ENCODE measurements around the gene FOXF1.

DNA sequence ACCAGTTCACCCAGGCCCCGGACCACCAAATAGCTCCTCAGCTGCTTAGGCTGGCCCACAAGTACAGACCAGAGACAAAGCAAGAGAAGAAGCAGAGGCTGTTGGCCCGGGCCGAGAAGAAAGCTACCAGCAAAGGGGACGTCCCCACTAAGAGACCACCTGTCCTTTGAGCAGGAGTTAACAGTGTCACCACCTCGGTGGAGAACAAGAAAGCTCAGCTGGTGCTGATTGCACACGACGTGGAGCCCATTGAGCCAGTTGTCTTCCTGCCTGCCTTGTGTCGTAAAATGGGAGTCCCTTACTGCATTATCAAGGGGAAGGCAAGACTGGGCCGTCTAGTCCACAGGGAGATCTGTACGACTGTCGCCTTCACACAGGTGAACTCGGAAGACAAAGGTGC, 15.4 kb downstream of the FOXF1 start:
- no peak for TF ChIP-seq POLR2A (IDR thresholded peaks at IDR 0.05)
- TF ChIP-seq, protein P1, sequence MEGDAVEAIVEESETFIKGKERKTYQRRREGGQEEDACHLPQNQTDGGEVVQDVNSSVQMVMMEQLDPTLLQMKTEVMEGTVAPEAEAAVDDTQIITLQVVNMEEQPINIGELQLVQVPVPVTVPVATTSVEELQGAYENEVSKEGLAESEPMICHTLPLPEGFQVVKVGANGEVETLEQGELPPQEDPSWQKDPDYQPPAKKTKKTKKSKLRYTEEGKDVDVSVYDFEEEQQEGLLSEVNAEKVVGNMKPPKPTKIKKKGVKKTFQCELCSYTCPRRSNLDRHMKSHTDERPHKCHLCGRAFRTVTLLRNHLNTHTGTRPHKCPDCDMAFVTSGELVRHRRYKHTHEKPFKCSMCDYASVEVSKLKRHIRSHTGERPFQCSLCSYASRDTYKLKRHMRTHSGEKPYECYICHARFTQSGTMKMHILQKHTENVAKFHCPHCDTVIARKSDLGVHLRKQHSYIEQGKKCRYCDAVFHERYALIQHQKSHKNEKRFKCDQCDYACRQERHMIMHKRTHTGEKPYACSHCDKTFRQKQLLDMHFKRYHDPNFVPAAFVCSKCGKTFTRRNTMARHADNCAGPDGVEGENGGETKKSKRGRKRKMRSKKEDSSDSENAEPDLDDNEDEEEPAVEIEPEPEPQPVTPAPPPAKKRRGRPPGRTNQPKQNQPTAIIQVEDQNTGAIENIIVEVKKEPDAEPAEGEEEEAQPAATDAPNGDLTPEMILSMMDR (IDR thresholded peaks at IDR 0.05) = no peak
